HUES48 (cell line): Measurements from ENCODE around the gene ADRM1.

Experiments used
- H3K27ac ChIP-seq: one replicate; pipeline ENCODE4 v1.7.0; 2013; ENCODE audit warnings: low read depth, low read length, inconsistent platforms
- H3K27me3 ChIP-seq: 2 replicates; pipeline ENCODE4 v1.6.1; 2013; ENCODE audit warnings: mild to moderate bottlenecking, low read length; ENCODE audit not compliant: control insufficient read depth, insufficient read depth
- H3K36me3 ChIP-seq: 2 replicates; pipeline ENCODE4 v1.6.1; 2013; ENCODE audit warnings: low read length; ENCODE audit not compliant: control insufficient read depth, insufficient read depth
- H3K4me1 ChIP-seq: 2 replicates; pipeline ENCODE4 v1.6.1; 2013; ENCODE audit warnings: mild to moderate bottlenecking, low read length; ENCODE audit not compliant: control insufficient read depth, insufficient read depth
- H3K4me3 ChIP-seq: 2 replicates; pipeline ENCODE4 v1.5.1; 2013; ENCODE audit warnings: mild to moderate bottlenecking, low read depth, low read length
- H3K9ac ChIP-seq: 2 replicates; pipeline ENCODE4 v1.6.1; 2013; ENCODE audit warnings: mild to moderate bottlenecking, low read depth, low read length, moderate library complexity
- H3K9me3 ChIP-seq: 2 replicates; pipeline ENCODE4 v1.6.1; 2013; ENCODE audit warnings: low read length; ENCODE audit not compliant: control insufficient read depth, insufficient read depth

ADRM1 gene

GRCh38 chr20:62327726-62328495, 25.1 kb downstream of the ADRM1 start:
- Histone ChIP-seq H3K9ac (no peak overlapping the region), H3K36me3 (peaks cover 97% of the 10 kb centered on the region), H3K27ac (no peak overlapping the region)

DNA sequence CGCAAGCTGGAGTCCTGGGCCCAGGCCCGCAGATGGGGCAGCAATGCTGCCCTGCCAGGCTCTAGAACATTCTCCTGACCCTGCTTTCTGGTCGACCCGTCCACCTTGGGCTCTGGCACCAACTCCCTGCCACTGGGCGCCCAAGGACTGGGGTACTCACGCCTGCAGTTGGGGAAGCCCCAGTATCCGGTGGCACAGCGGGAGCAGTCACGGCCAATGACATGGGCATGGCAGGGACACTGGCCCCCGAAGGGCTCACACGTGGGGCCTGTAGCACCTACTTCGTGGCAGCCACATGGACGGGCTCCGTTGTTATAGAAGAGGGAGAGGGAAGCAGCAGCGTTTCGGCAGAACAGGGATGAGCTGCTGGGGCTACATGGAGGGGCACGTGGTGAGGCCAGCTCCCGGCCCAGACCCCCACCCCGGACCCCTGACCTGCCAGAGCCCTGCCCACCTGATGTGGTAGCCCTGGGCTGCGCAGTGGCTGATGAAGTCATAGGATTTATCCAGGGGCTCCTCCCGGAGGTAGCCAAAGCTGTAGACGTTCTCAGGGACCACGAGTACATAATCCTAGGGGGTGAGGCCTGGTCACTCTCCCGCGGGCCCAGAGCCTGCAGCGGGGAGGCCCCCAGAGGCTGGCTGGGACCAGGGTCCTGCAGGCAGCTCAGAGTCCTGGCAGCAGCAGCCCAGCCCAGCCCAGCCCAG, 26.0 kb downstream of the ADRM1 start:
- Histone ChIP-seq H3K9me3 (no peaks in the 10 kb centered on the region), H3K27me3 (no peaks in the 10 kb centered on the region), H3K27ac (no peak overlapping the region), H3K4me1 (no peaks in the 10 kb centered on the region), H3K36me3 (peaks cover 96% of the 10 kb centered on the region), H3K4me3 (no peak overlapping the region), H3K9ac (no peak overlapping the region)

More at GRCh38 chr20:62327726-62328495, 25.1 kb downstream of the ADRM1 start:
- Histone ChIP-seq H3K9me3 (no peaks in the 10 kb centered on the region), H3K4me1 (no peaks in the 10 kb centered on the region), H3K27me3 (no peaks in the 10 kb centered on the region), H3K4me3 (no peak overlapping the region)

DNA sequence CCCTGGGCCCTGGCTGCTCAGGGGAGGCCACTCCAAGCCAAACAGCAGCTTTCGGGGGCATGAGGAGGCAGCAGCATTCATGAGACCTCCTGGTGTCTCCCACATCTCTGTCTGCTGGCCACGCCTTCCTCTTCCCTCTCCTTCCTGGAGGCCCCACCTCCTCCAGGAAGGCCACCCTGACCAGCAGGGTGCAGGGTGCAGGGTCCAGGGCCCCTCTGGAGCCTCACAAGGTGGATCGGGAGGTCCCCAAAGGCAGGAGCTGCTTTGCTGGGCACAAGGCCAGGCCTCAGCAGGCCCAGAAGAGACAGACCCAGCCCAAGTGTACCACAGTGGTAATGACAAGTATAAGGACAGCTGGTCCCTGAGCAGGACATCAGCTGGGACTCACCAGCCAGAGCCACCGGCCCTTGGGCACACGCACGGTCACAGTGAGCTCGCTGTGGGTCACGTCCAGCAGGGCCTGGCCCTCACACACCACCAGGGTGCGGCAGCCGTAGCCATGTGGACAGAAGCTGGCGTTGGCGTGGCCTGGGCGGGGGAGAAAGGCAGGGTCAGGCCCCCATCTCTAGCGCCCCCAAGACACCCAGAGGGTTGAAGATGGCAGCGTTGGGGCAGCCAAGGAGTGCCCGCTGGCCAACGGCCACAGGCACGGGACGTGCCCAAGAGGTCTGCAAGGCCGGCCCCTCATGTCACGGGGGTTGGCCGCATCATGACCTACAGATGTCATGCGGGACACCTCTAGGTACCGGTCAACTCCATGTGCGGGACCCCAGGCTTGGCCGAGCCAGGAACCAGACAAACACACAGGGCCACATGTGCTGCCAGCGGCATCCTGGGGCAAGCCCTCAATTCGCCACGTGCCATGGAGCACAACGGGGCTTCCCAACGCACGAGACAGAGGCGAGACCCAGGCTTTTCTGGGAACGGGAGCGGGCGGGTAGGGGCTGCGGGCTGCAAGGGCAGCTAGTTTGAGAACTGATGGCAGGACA, 26.9 kb downstream of the ADRM1 start:
- no peaks in the 10 kb centered on the region for H3K27me3 ChIP-seq
- no peaks in the 10 kb centered on the region for H3K4me1 ChIP-seq
- H3K4me3 ChIP-seq, result no peak overlapping the region
- no peak overlapping the region for H3K9ac ChIP-seq
- H3K36me3 ChIP-seq, result peaks cover 95% of the 10 kb centered on the region
- no peak overlapping the region for H3K27ac ChIP-seq
- no peaks in the 10 kb centered on the region for H3K9me3 ChIP-seq

- peaks cover 94% of the 10 kb centered on the region for H3K36me3 ChIP-seq
- no peaks in the 10 kb centered on the region for H3K27me3 ChIP-seq
- H3K4me3 ChIP-seq, result no peak overlapping the region
- no peak overlapping the region for H3K9ac ChIP-seq
- no peaks in the 10 kb centered on the region for H3K4me1 ChIP-seq
- no peaks in the 10 kb centered on the region for H3K9me3 ChIP-seq
- H3K27ac ChIP-seq, result no peak overlapping the region
Observed at GRCh38 chr20:62330576-62331317, 27.9 kb downstream of the ADRM1 start.

DNA sequence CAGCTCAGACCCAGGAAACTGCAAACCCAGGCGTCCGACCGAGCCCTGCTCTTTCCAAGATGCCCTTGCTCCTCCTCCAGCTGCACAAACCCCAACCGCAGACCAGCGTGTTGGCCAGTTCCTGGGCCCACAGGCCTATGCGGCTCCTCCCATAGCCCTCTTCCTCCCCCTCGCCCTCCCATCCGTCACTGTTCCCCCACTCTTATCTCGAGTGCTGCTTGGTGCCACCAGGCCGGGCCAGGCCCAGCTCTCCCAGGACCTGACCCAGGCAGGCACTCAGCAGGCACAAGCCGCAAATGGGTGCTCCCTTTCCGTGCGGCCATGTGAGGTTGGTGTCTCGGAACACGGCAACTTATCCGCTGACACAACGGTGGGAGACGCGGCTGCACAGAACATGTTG, 28.6 kb downstream of the ADRM1 start:
- Histone ChIP-seq H3K4me3 (no peak overlapping the region), H3K9me3 (no peaks in the 10 kb centered on the region), H3K9ac (no peak overlapping the region), H3K4me1 (no peaks in the 10 kb centered on the region), H3K27ac (no peak overlapping the region), H3K27me3 (no peaks in the 10 kb centered on the region), H3K36me3 (peaks cover 94% of the 10 kb centered on the region)

GRCh38 chr20:62332421-62332820, 29.6 kb downstream of the ADRM1 start:
- no peaks in the 10 kb centered on the region for H3K27me3 ChIP-seq
- no peaks in the 10 kb centered on the region for H3K9me3 ChIP-seq
- no peak overlapping the region for H3K4me3 ChIP-seq
- H3K27ac ChIP-seq, result no peak overlapping the region
- peaks cover 94% of the 10 kb centered on the region for H3K36me3 ChIP-seq
- H3K9ac ChIP-seq, result no peak overlapping the region
- no peaks in the 10 kb centered on the region for H3K4me1 ChIP-seq

GRCh38 chr20:62332989-62333819, 30.4 kb downstream of the ADRM1 start:
- Histone ChIP-seq H3K4me3 (no peak overlapping the region), H3K27ac (no peak overlapping the region), H3K9ac (no peak overlapping the region), H3K27me3 (no peaks in the 10 kb centered on the region), H3K4me1 (no peaks in the 10 kb centered on the region), H3K9me3 (no peaks in the 10 kb centered on the region), H3K36me3 (peaks cover 94% of the 10 kb centered on the region)

- Histone ChIP-seq H3K9me3 (no peaks in the 10 kb centered on the region), H3K27me3 (no peaks in the 10 kb centered on the region), H3K9ac (no peak overlapping the region), H3K4me3 (no peak overlapping the region), H3K4me1 (no peaks in the 10 kb centered on the region), H3K27ac (no peak overlapping the region), H3K36me3 (peaks cover 93% of the 10 kb centered on the region)
Observed at GRCh38 chr20:62333820-62334595, 31.2 kb downstream of the ADRM1 start.

- Histone ChIP-seq H3K27me3 (no peaks in the 10 kb centered on the region), H3K4me1 (no peaks in the 10 kb centered on the region), H3K27ac (no peak overlapping the region), H3K9ac (no peak overlapping the region), H3K4me3 (no peak overlapping the region), H3K36me3 (peaks cover 91% of the 10 kb centered on the region), H3K9me3 (no peaks in the 10 kb centered on the region)
Observed at GRCh38 chr20:62334881-62335280, 32.1 kb downstream of the ADRM1 start.
